Measurements from ENCODE around the gene ALG1L2. TPM values are rescaled to one million over a fixed set of nuclear protein-coding genes. Genes with fewer than 3 reads are reported as not detected.
"Not testable (repeated sequence)": the region's sequence is repeated elsewhere in the genome, so short reads cannot be mapped to it uniquely, and the experiment has no call there.

Gene ALG1L2
- total and polyA plus RNA-seq, 2 of the 4 experiments (the other 2 are of a cell fraction) = not detected

- CTCF ChIA-PET; H3K36me3 ChIP-seq (ENCODE audit: control insufficient read depth, insufficient read depth, low read length); H3K18ac ChIP-seq (ENCODE audit: low read depth, low read length); H3K9me1 ChIP-seq (ENCODE audit: insufficient read depth, low read length); in situ Hi-C loops (cut with MboI; ENCODE audit: low sequenced_read_pairs); ATAC-seq (ENCODE audit: low read depth); H2AK9ac ChIP-seq (replicated peaks; ENCODE audit: low read depth, low read length, poor library complexity); H4K91ac ChIP-seq (ENCODE audit: insufficient read depth, low read depth, low read length); intact Hi-C loops (cut with micrococcal nuclease); BruUV-seq (replicated peaks); H3K27me3 ChIP-seq (ENCODE audit: control insufficient read depth, insufficient read depth, low read length); POLR2A ChIA-PET (ENCODE audit: unreplicated experiment); H3K79me1 ChIP-seq (ENCODE audit: low read depth in 1 of 2, low read length in 2 of 2); H4K20me1 ChIP-seq (ENCODE audit: insufficient read depth, low read length); H3K4me1 ChIP-seq (ENCODE audit: control insufficient read depth, insufficient read depth, low read length); H3K56ac ChIP-seq (ENCODE audit: extremely low read depth, insufficient read depth, low read length); H2AFZ ChIP-seq (replicated peaks; ENCODE audit: low read length, poor library complexity); H3K27ac ChIP-seq (ENCODE audit: insufficient read depth, low read length); H3K9ac ChIP-seq (ENCODE audit: low read depth, low read length); H3K4me3 ChIP-seq (ENCODE audit: insufficient read depth, low read depth, low read length); H2BK5ac ChIP-seq (ENCODE audit: low read depth, low read length, poor library complexity, severe bottlenecking); dilution Hi-C loops (cut with HindIII; ENCODE audit: low sequenced_read_pairs, unreplicated experiment); H4K5ac ChIP-seq (ENCODE audit: low read depth, low read length); H3K4me2 ChIP-seq (ENCODE audit: low read depth, low read length); H3K9me3 ChIP-seq (ENCODE audit: control insufficient read depth, insufficient read depth, low read length): not testable (repeated sequence)
- peak overlapping the region; percentile 48; the same call in 1 of the 2 replicates for H2BK20ac ChIP-seq (ENCODE audit: low read depth, low read length)
- H4K8ac ChIP-seq (ENCODE audit: low read depth in 2 of 2, low read length in 2 of 2) = peak overlapping the region in 1 of 2 experiments; percentile 68; a peak in 2 of 4 replicates
- WGBS, 2 experiments (ENCODE audit: extremely low coverage in 2 of 2, insufficient read length in 1 of 2) = 40% methylated on average over 3 of the region's 13 CpGs; no CpG with 5 or more reads in 1 of the 2 experiments
- peak overlapping the region; percentile 59; the same call in 1 of the 3 replicates for H2BK15ac ChIP-seq (ENCODE audit: low read depth, low read length)
- peak; percentile 74 for DNase-seq
- H2BK120ac ChIP-seq (ENCODE audit: low read depth, low read length) = peak overlapping the region; percentile 60; the same call in 1 of the 2 replicates
- H3K4ac ChIP-seq (ENCODE audit: low read depth, low read length) = peak overlapping the region; percentile 65; the same call in 1 of the 2 replicates
- H3K23ac ChIP-seq (ENCODE audit: low read depth, low read length) = peak overlapping the region; percentile 89
- H2AK5ac ChIP-seq (ENCODE audit: low read depth, low read length) = peak overlapping the region; percentile 28; the same call in 1 of the 2 replicates
- peak overlapping the region; percentile 66; the same call in 1 of the 2 replicates for H3K14ac ChIP-seq (replicated peaks; ENCODE audit: low read depth, low read length)
These were observed 44.4 kb upstream of the ALG1L2 start for GRCh38 chr3:130037126-130037815.

GRCh38 chr3:130042736-130043135 is 38.9 kb upstream of the ALG1L2 start:
- H3K4me3 ChIP-seq (ENCODE audit: insufficient read depth, low read depth, low read length); H3K14ac ChIP-seq (replicated peaks; ENCODE audit: low read depth, low read length); H4K91ac ChIP-seq (ENCODE audit: insufficient read depth, low read depth, low read length); H3K9me3 ChIP-seq (ENCODE audit: control insufficient read depth, insufficient read depth, low read length); H3K23ac ChIP-seq (ENCODE audit: low read depth, low read length); H3K9ac ChIP-seq (ENCODE audit: low read depth, low read length); H3K36me3 ChIP-seq (ENCODE audit: control insufficient read depth, insufficient read depth, low read length); in situ Hi-C loops (cut with MboI; ENCODE audit: low sequenced_read_pairs); H3K27me3 ChIP-seq (ENCODE audit: control insufficient read depth, insufficient read depth, low read length); H2BK5ac ChIP-seq (ENCODE audit: low read depth, low read length, poor library complexity, severe bottlenecking); H2AK9ac ChIP-seq (replicated peaks; ENCODE audit: low read depth, low read length, poor library complexity); H2BK15ac ChIP-seq (ENCODE audit: low read depth, low read length); BruUV-seq (replicated peaks); H4K5ac ChIP-seq (ENCODE audit: low read depth, low read length); H3K27ac ChIP-seq (ENCODE audit: insufficient read depth, low read length); H2AK5ac ChIP-seq (ENCODE audit: low read depth, low read length); H3K79me1 ChIP-seq (ENCODE audit: low read depth in 1 of 2, low read length in 2 of 2); H4K20me1 ChIP-seq (ENCODE audit: insufficient read depth, low read length); H4K8ac ChIP-seq (ENCODE audit: low read depth in 2 of 2, low read length in 2 of 2); H2AFZ ChIP-seq (replicated peaks; ENCODE audit: low read length, poor library complexity); H3K9me1 ChIP-seq (ENCODE audit: insufficient read depth, low read length); H3K18ac ChIP-seq (ENCODE audit: low read depth, low read length); H3K4me1 ChIP-seq (ENCODE audit: control insufficient read depth, insufficient read depth, low read length); H2BK20ac ChIP-seq (ENCODE audit: low read depth, low read length); H2BK120ac ChIP-seq (ENCODE audit: low read depth, low read length); dilution Hi-C loops (cut with HindIII; ENCODE audit: low sequenced_read_pairs, unreplicated experiment); H3K4me2 ChIP-seq (ENCODE audit: low read depth, low read length); H3K4ac ChIP-seq (ENCODE audit: low read depth, low read length); POLR2A ChIA-PET (ENCODE audit: unreplicated experiment); H3K56ac ChIP-seq (ENCODE audit: extremely low read depth, insufficient read depth, low read length); ATAC-seq (ENCODE audit: low read depth); CTCF ChIA-PET: not testable (repeated sequence)
- WGBS, 2 experiments (ENCODE audit: extremely low coverage in 2 of 2, insufficient read length in 1 of 2) = 62% methylated on average over 3 of the region's 3 CpGs; no CpG with 5 or more reads in 1 of the 2 experiments
- peak; percentile 25 for DNase-seq
- intact Hi-C loops (cut with micrococcal nuclease) = loop anchor here (1.0 kb wide), 1 partner anchor 46 kb away; no protein-coding TSS in a partner anchor
